Measurements from ENCODE around the gene CPED1. TPM values are rescaled to one million over a fixed set of nuclear protein-coding genes. Genes with fewer than 3 reads are reported as not detected.

The CPED1 gene
- total RNA-seq, 2 experiments from 2014 or later, result not detected

DNA sequence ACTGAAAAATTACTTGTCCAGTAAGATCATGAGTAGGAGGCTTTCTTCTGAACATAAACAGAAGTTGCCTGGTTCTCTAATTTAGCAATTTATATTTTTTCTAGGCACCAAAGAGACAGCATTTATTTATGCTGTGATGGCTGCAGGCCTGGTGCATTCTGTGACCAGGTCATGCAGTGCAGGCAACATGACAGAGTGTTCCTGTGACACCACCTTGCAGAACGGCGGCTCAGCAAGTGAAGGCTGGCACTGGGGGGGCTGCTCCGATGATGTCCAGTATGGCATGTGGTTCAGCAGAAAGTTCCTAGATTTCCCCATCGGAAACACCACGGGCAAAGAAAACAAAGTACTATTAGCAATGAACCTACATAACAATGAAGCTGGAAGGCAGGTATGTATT, 343.1 kb downstream of the CPED1 start:
- intact Hi-C loops (cut with micrococcal nuclease), result loop anchor here (10.0 kb wide), 2 partner anchors 197 to 347 kb away; partner anchors contain the start of gene CPED1
- ChIA-PET CTCF (no interaction called here), POLR2A (no interaction called here)
- Mint-ChIP-seq H3K27me3 (peaks cover 51% of the 10 kb centered on the region), H3K4me1 (ENCODE audit: low read depth) (peaks cover 21% of the 10 kb centered on the region), H3K9me3 (no peaks in the 10 kb centered on the region), H3K4me3 (no peak overlapping the region), H3K27ac (no peak overlapping the region), H3K36me3 (no peaks in the 10 kb centered on the region)
- no peak for DNase-seq

DNA sequence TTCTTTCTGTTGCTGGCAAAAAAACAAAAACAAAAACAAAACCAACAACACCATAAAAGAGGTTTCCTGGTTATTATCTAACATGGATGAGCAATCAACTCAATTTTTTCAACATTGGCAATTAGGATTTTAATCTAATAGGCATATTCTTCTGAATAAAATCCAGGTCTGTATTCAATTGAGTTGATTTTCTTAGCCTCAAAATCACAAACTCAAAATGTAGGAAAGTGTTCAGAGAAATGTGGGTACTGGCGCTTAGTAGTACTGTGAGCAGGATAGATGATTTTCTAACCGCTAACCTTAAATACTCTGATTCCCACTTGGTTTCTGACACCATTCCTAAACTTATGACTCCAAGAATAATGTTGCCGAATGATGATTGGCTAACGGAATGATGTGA, 345.9 kb downstream of the CPED1 start:
- intact Hi-C loops (cut with micrococcal nuclease), result loop anchor here (10.0 kb wide), 2 partner anchors 200 to 350 kb away; partner anchors contain the start of gene CPED1
- Mint-ChIP-seq H3K27me3 (peaks cover 34% of the 10 kb centered on the region), H3K4me1 (ENCODE audit: low read depth) (peaks cover 10% of the 10 kb centered on the region), H3K9me3 (no peaks in the 10 kb centered on the region), H3K36me3 (peaks cover 3% of the 10 kb centered on the region), H3K4me3 (no peak overlapping the region), H3K27ac (no peak overlapping the region)
- no peak for DNase-seq
- POLR2A ChIA-PET, result no interaction called here
- CTCF ChIA-PET, result no interaction called here

DNA sequence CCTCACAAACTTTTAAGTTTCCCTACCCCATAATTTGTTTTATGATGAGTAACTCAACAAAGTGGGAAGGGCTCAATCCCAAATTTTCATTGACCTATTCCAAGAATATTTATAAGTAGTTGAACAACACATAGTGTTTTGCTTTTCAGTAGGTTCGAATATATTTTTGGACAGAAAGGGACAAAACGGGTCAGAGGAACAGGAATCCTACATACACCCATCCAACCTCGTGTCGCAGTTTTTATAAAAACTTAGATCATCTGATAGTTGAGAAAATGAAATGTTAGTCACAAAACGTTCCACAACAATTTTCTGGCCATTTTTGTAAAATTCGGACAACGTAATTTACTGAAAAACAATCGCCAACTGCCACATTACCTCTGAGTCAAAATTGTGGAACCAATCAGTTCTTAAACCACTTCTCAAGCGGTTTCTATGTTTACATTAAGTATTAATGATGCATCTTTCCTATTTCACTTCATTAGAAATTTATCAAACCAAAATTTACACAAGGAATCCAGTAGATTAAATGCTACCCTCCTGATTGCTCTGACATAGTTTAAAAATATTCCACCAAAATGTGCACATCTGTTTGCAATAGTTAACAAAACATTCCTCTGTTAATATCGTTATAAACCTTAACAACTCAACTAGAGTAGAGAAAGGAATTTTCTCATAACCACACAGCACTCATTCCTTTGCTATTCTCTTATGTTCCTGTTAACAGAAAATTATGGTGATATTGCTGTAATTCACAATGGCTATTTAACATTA, 346.6 kb downstream of the CPED1 start:
- peaks cover 27% of the 10 kb centered on the region for H3K27me3 Mint-ChIP-seq
- intact Hi-C loops (cut with micrococcal nuclease), result loop anchor here (10.0 kb wide), 2 partner anchors 200 to 350 kb away; partner anchors contain the start of gene CPED1
- ChIA-PET POLR2A (no interaction called here), CTCF (no interaction called here)
- no peak overlapping the region for H3K27ac Mint-ChIP-seq
- peaks cover 5% of the 10 kb centered on the region for H3K4me1 Mint-ChIP-seq (ENCODE audit: low read depth)
- no peaks in the 10 kb centered on the region for H3K9me3 Mint-ChIP-seq
- peaks cover 3% of the 10 kb centered on the region for H3K36me3 Mint-ChIP-seq
- no peak overlapping the region for H3K4me3 Mint-ChIP-seq
- DNase-seq, result no peak

DNA sequence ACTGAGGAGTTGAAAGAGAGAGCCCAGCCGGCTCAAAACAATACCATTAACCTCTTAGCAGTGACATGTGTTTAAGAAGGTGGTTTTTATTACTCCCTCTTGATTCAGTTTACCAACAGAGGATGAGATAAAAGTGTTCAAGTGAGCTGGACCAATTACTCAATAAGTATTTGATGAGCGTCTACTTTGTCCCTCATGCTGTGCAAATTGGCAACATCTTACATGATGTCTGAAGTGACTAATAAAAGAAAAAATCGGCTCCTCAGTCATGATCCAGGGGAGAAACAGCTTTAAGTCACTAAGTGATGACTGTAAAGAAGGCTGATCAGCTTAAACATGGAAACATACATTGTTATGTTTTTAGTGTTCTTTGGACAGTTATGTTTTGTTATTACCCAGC, 348.1 kb downstream of the CPED1 start:
- Mint-ChIP-seq H3K4me3 (no peak overlapping the region), H3K27me3 (peaks cover 17% of the 10 kb centered on the region), H3K9me3 (no peaks in the 10 kb centered on the region), H3K4me1 (ENCODE audit: low read depth) (no peaks in the 10 kb centered on the region), H3K36me3 (peaks cover 3% of the 10 kb centered on the region), H3K27ac (no peak overlapping the region)
- POLR2A ChIA-PET, result no interaction called here
- intact Hi-C loops (cut with micrococcal nuclease), result loop anchor here (10.0 kb wide), 2 partner anchors 202 to 352 kb away; partner anchors contain the start of gene CPED1
- CTCF ChIA-PET, result interaction anchor here (0.8 kb wide), 1 partner anchor 530 kb away, joined by 3 read pairs; no protein-coding TSS in a partner anchor
- DNase-seq, result no peak

DNA sequence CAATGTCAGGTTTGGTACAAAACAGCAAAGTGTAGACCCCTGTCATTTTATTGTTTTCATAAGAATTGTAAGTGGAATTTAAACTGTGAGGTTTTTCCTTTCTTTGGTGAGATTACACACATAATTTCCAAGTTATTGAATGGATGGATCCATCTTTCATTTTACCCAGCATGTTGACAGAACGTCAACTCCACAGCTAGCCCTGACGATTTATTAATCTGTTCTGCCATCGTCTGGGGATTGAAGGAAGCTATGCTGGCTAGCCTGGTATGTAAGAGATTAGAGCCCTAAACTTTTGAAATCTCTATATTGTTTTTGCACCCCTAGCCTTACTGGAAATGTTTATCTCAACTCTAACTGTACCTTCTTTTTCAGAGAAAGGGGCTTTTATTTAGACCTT, 348.9 kb downstream of the CPED1 start:
- CTCF ChIA-PET, result no interaction called here
- Mint-ChIP-seq H3K36me3 (peaks cover 7% of the 10 kb centered on the region), H3K27ac (no peak overlapping the region), H3K9me3 (no peaks in the 10 kb centered on the region), H3K4me3 (no peak overlapping the region), H3K4me1 (ENCODE audit: low read depth) (no peaks in the 10 kb centered on the region), H3K27me3 (peaks cover 13% of the 10 kb centered on the region)
- DNase-seq, result no peak
- POLR2A ChIA-PET, result no interaction called here
- intact Hi-C loops (cut with micrococcal nuclease), result loop anchor here (10.0 kb wide), 2 partner anchors 203 to 353 kb away; partner anchors contain the start of gene CPED1

DNA sequence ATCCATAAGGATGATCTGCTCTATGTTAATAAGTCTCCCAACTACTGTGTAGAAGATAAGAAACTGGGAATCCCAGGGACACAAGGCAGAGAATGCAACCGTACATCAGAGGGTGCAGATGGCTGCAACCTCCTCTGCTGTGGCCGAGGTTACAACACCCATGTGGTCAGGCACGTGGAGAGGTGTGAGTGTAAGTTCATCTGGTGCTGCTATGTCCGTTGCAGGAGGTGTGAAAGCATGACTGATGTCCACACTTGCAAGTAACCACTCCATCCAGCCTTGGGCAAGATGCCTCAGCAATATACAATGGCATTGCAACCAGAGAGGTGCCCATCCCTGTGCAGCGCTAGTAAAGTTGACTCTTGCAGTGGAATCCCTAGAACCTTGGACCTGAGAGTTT, 350.6 kb downstream of the CPED1 start:
- H3K27me3 Mint-ChIP-seq, result peaks cover 13% of the 10 kb centered on the region
- H3K4me3 Mint-ChIP-seq, result no peak overlapping the region
- no peak for DNase-seq
- ChIA-PET CTCF (no interaction called here), POLR2A (no interaction called here)
- H3K4me1 Mint-ChIP-seq (ENCODE audit: low read depth), result no peaks in the 10 kb centered on the region
- no peaks in the 10 kb centered on the region for H3K9me3 Mint-ChIP-seq
- peaks cover 10% of the 10 kb centered on the region for H3K36me3 Mint-ChIP-seq
- intact Hi-C loops (cut with micrococcal nuclease), result loop anchor here (10.0 kb wide), 2 partner anchors 204 to 354 kb away; partner anchors contain the start of gene CPED1
- H3K27ac Mint-ChIP-seq, result no peak overlapping the region

DNA sequence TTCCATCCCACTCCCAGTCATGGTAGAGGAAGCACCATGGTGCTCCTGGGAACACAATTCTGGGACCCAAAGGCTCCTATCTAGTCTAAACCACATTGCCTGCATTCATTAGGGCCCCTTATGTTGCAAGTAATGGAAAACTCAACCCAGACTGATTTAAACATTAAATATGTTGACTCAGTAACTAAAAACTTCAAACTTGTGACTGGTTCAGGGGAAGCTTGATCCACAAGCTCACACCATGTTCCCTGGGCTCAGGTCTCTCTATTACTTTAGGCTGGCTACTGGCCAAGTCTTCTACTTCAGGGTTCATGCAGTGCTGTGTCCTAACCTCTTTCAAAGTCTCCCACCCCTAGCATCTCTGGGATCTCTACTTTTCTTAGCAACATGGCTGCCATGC, 353.4 kb downstream of the CPED1 start:
- intact Hi-C loops (cut with micrococcal nuclease), result no loop called here

DNA sequence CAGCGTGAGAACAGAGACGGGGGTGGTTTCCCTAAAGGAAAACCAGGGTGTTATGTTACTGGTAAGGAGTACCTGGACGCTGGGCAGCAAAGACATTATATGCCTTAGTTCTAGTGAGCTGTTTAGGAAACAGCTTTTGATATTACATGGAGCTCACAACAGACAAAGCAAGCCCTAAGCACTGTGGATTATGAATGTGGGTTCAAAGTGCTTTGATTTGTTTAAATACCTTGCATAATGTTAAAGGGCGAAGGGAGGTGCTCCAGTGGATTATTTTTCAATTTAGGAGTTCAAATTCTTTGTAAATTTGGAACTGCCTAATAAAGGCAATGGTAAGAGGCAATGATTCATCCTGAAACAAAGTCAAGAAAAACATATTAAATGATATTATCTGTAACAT, 354.1 kb downstream of the CPED1 start:
- Mint-ChIP-seq H3K27me3 (no peaks in the 10 kb centered on the region), H3K36me3 (peaks cover 17% of the 10 kb centered on the region), H3K9me3 (no peaks in the 10 kb centered on the region), H3K4me3 (no peak overlapping the region), H3K4me1 (ENCODE audit: low read depth) (no peaks in the 10 kb centered on the region), H3K27ac (no peak overlapping the region)
- no peak for DNase-seq
- ChIA-PET POLR2A (no interaction called here), CTCF (no interaction called here)
- intact Hi-C loops (cut with micrococcal nuclease), result no loop called here

More for the DNA sequence above, 353.4 kb downstream of the CPED1 start:
- no peak for DNase-seq
- Mint-ChIP-seq H3K4me1 (ENCODE audit: low read depth) (no peaks in the 10 kb centered on the region), H3K9me3 (no peaks in the 10 kb centered on the region), H3K27ac (no peak overlapping the region), H3K36me3 (peaks cover 11% of the 10 kb centered on the region), H3K27me3 (no peaks in the 10 kb centered on the region), H3K4me3 (no peak overlapping the region)
- POLR2A ChIA-PET, result no interaction called here
- CTCF ChIA-PET, result no interaction called here

DNA sequence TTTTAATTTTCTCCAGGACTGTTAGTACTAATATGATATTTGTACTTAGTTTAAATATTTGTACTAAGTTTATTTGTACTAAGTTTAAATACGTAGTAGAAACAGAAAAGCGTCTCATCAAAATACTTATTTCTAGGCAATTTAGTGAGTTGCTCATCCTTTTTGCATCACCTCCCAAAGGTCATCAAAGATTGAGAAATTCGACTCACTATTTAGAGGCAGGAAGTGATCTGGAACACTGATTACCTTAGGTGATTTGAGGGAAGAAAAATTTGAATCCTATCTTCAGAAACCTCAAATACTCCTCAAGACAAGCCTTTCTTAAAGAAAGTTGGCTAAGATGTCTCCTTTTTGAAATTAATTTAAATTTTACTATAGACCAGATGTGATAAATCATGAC, 354.8 kb downstream of the CPED1 start:
- Mint-ChIP-seq H3K36me3 (peaks cover 17% of the 10 kb centered on the region), H3K27me3 (no peaks in the 10 kb centered on the region), H3K9me3 (no peaks in the 10 kb centered on the region), H3K27ac (no peak overlapping the region), H3K4me1 (ENCODE audit: low read depth) (no peaks in the 10 kb centered on the region), H3K4me3 (no peak overlapping the region)
- intact Hi-C loops (cut with micrococcal nuclease), result no loop called here
- CTCF ChIA-PET, result interaction anchor here (0.6 kb wide), 1 partner anchor 145 kb away, joined by 3 read pairs; no protein-coding TSS in a partner anchor
- POLR2A ChIA-PET, result no interaction called here
- DNase-seq, result no peak

DNA sequence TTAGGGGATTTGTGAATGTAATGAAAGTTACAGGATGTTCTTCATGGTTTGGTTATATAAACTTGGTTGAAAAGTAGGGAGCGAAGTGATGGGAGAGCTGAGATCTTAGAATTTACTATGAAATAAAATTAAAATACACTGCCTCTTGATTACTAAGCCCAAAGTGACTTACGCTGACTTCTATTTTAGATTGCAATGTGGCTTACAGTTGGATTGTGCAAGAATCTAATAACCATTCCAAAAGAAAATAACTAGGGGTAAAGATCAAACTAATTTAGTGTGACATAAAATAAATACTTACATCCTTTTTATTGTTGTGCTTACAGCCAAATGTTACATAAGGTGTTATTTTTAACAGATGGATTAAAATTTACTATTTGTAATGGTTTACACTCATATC, 355.6 kb downstream of the CPED1 start:
- H3K36me3 Mint-ChIP-seq, result peaks cover 14% of the 10 kb centered on the region
- POLR2A ChIA-PET, result no interaction called here
- no peak for DNase-seq
- no peak overlapping the region for H3K27ac Mint-ChIP-seq
- H3K4me1 Mint-ChIP-seq (ENCODE audit: low read depth), result no peaks in the 10 kb centered on the region
- intact Hi-C loops (cut with micrococcal nuclease), result no loop called here
- CTCF ChIA-PET, result no interaction called here
- no peak overlapping the region for H3K4me3 Mint-ChIP-seq
- no peaks in the 10 kb centered on the region for H3K9me3 Mint-ChIP-seq
- no peaks in the 10 kb centered on the region for H3K27me3 Mint-ChIP-seq

DNA sequence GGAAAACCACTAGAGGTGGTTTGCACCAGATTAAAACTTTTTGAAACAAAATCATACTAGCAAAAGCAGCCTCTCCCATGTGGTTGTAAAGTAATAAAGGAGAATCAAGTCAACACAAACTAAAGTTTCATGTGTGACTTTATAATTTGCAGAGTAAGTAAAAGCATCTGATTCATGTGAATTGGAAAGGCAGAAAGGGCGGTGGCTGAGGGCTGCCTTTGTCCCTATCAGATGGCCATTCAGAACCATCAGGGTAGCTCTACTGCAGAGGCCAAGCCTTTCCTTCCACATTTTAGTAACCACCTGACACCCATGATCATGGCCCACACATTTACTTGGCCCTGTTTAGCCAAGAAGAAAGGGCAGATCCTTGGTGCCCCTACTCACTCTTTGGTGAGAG, 356.0 kb downstream of the CPED1 start:
- intact Hi-C loops (cut with micrococcal nuclease), result no loop called here
- ChIA-PET POLR2A (no interaction called here), CTCF (no interaction called here)
- H3K4me1 Mint-ChIP-seq (ENCODE audit: low read depth), result no peaks in the 10 kb centered on the region
- DNase-seq, result no peak
- H3K36me3 Mint-ChIP-seq, result peaks cover 14% of the 10 kb centered on the region
- H3K9me3 Mint-ChIP-seq, result no peaks in the 10 kb centered on the region
- H3K27me3 Mint-ChIP-seq, result no peaks in the 10 kb centered on the region
- no peak overlapping the region for H3K4me3 Mint-ChIP-seq
- no peak overlapping the region for H3K27ac Mint-ChIP-seq
